HG03571 (cell line): ENCODE data around the gene ATG101.

Experiments used
- ATAC-seq: cut with Tn5 transposase; IDR thresholded peaks from one replicate; pipeline ENCODE4 v1.9.1; 2021; ENCODE audit not compliant: unreplicated experiment

Gene ATG101

GRCh38 chr12:52069327-52070184 is at the start of gene ATG101:
TSS of gene ATG101 (plus strand) at chr12:52069978. CDS start at chr12:52073651, 3,673 bp downstream.
- ATAC-seq: peak; percentile 90

GRCh38 chr12:52020539-52021336 is 49.0 kb upstream of the ATG101 start:
- ATAC-seq: no peak

- no peak for ATAC-seq
Observed at GRCh38 chr12:52022841-52023181, 47.0 kb upstream of the ATG101 start.

GRCh38 chr12:52023182-52023975 is 46.4 kb upstream of the ATG101 start:
- ATAC-seq: peak; percentile 46

- ATAC-seq: no peak
Observed at GRCh38 chr12:52023976-52024688, 45.6 kb upstream of the ATG101 start.

GRCh38 chr12:52024845-52025230 is 44.9 kb upstream of the ATG101 start:
- no peak for ATAC-seq

- ATAC-seq: no peak
Observed at GRCh38 chr12:52026263-52026662, 43.5 kb upstream of the ATG101 start.

- ATAC-seq: no peak
Observed at GRCh38 chr12:52027085-52027843, 42.5 kb upstream of the ATG101 start.

GRCh38 chr12:52029685-52030084 is 40.1 kb upstream of the ATG101 start:
- no peak for ATAC-seq

GRCh38 chr12:52032446-52032803 is 37.4 kb upstream of the ATG101 start:
- no peak for ATAC-seq

- peak; percentile 88 for ATAC-seq
Observed at GRCh38 chr12:52032804-52033445, 36.9 kb upstream of the ATG101 start.

- ATAC-seq: no peak
Observed at GRCh38 chr12:52033446-52034140, 36.2 kb upstream of the ATG101 start.

GRCh38 chr12:52035190-52035589 is 34.6 kb upstream of the ATG101 start:
- ATAC-seq: no peak

- ATAC-seq: no peak
Observed at GRCh38 chr12:52035926-52036325, 33.9 kb upstream of the ATG101 start.

GRCh38 chr12:52036587-52037171 is 33.1 kb upstream of the ATG101 start:
- peak; percentile 32 for ATAC-seq

- peak; percentile 5 for ATAC-seq
Observed at GRCh38 chr12:52037248-52037861, 32.4 kb upstream of the ATG101 start.

GRCh38 chr12:52038447-52038846 is 31.3 kb upstream of the ATG101 start:
- no peak for ATAC-seq

GRCh38 chr12:52041035-52041434 is 28.7 kb upstream of the ATG101 start:
- no peak for ATAC-seq
